Muscle layer of colon (tissue), 2 donors: ENCODE data around the gene ELOB.

Experiments used
- H3K27ac ChIP-seq: one replicate; pipeline ENCODE4 v1.7.0; 2013; ENCODE audit warnings: low read depth, mild to moderate bottlenecking, low read length, moderate library complexity
- H3K27me3 ChIP-seq, 2 donors: one replicate each; pipeline ENCODE4 v1.7.0; 2013; ENCODE audit warnings: low read length in 2 of 2, mild to moderate bottlenecking in 2 of 2; ENCODE audit not compliant: insufficient read depth in 2 of 2, control insufficient read depth in 1 of 2
- H3K36me3 ChIP-seq: one replicate; pipeline ENCODE4 v1.7.0; 2013; ENCODE audit warnings: mild to moderate bottlenecking, low read length; ENCODE audit not compliant: insufficient read depth
- H3K4me1 ChIP-seq: one replicate; pipeline ENCODE4 v1.7.0; 2013; ENCODE audit warnings: mild to moderate bottlenecking, low read length; ENCODE audit not compliant: insufficient read depth
- H3K4me3 ChIP-seq, 2 donors: one replicate each; pipeline ENCODE4 v1.7.0; 2013; ENCODE audit warnings: low read length in 2 of 2, low read depth in 1 of 2, mild to moderate bottlenecking in 1 of 2, moderate library complexity in 1 of 2
- H3K9ac ChIP-seq: one replicate; pipeline ENCODE4 v1.7.0; 2013; ENCODE audit warnings: low read length
- H3K9me3 ChIP-seq: one replicate; pipeline ENCODE4 v1.7.0; 2013; ENCODE audit warnings: mild to moderate bottlenecking, low read length
- donor health status: abdominal sarcoma.
- donor health status: Adenocarcinoma of cecum.

Gene ELOB

DNA sequence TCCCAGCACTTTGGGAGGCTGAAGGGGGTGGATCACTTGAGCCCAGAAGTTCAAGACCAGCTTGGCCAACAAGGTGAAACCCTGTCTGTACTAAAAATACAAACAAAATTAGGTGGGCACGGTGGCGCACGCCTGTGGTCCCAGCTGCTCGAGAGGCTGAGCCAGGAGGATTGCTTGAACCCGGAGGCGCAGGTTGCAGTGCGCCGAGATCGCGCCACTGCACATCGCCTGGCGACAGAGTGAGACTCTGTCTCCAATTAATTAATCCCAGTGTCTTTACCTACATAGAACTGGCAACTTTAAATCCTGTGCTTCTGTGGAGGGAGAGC, 1.5 kb upstream of the ELOB start:
- Histone ChIP-seq H3K9ac (no peak overlapping the region), H3K27me3 (no peaks in the 10 kb centered on the region), H3K4me3 (peak overlapping the region; percentile 79 to 95), H3K36me3 (peaks cover 21% of the 10 kb centered on the region), H3K9me3 (no peaks in the 10 kb centered on the region), H3K27ac (peak overlapping the region; percentile 95), H3K4me1 (peaks cover 25% of the 10 kb centered on the region)

DNA sequence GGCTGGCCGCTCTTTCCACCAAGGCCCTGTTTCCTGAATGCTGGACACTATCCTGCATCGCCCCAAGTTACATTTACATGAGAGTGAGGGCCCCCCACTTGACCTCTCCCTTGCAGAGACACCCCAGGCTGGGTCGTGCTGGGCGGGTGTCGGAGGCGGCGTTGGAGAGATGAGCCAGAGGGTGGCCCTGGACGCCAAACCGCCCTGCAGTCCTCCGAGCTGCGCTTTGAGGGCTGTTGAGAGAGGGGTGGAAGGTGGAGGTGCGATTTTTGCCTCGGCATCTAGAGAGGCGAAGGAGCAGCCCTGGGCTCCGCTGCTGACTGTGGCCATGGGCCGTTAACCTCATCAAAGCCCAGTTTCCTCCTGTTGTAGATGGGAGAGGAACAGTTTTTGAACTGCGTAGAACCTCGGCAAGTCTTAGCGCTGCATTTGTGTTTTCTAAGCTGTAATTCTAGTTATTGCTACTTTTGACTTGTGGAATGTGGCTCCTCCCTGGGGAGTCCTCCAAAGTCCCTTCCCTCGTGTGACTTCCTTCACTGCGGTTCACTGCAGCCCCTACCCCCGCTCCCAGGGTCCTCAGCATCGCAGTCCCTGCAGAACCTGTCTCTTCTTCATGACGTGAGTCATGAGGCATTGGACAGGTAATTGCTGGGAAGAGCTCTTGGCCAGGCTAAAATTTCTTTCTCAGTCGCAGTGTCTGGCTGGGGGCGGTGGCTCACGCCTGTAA, 986 bp upstream of the ELOB start:
- peak overlapping the region; percentile 83 for H3K9ac ChIP-seq
- peak overlapping the region; percentile 79 to 95 for H3K4me3 ChIP-seq
- no peaks in the 10 kb centered on the region for H3K9me3 ChIP-seq
- peaks cover 26% of the 10 kb centered on the region for H3K36me3 ChIP-seq
- peak overlapping the region; percentile 95 for H3K27ac ChIP-seq
- H3K27me3 ChIP-seq, result no peaks in the 10 kb centered on the region
- peaks cover 25% of the 10 kb centered on the region for H3K4me1 ChIP-seq

DNA sequence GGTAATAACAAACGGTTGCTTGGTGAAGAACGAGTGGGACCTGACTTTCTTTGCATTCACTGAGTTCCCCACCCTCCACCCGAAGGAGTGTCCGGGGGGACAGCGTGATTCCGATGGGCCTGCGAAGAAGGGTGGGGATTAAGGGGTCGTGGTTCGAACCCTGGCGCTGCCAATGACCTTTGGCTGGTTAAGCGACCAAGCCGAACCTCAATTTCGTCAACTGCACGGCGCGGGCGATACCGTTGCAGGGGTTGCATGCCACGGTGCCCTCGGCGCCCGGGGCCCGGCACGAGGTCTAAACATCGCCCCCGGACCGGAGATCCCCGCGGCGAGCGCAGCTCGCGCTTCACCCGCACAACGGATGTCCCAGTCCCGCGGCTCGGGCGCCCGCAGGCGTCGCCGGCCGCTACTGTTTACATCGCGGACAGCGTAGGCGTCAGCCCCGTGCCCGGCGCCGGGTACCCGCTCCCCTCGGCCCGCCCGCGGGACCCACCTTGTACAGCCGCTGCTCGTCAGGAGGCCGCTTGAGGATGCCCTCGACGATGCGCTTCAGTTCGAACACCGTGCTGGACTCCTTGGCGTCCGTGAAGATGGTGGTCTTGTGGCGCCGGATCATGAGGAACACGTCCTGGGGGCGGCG, 460 bp downstream of the ELOB start:
- Histone ChIP-seq H3K27ac (peak overlapping the region; percentile 88), H3K36me3 (peaks cover 39% of the 10 kb centered on the region), H3K9ac (peak overlapping the region; percentile 69), H3K4me1 (peaks cover 28% of the 10 kb centered on the region), H3K27me3 (no peaks in the 10 kb centered on the region), H3K4me3 (peak overlapping the region; percentile 66 to 85), H3K9me3 (no peaks in the 10 kb centered on the region)

DNA sequence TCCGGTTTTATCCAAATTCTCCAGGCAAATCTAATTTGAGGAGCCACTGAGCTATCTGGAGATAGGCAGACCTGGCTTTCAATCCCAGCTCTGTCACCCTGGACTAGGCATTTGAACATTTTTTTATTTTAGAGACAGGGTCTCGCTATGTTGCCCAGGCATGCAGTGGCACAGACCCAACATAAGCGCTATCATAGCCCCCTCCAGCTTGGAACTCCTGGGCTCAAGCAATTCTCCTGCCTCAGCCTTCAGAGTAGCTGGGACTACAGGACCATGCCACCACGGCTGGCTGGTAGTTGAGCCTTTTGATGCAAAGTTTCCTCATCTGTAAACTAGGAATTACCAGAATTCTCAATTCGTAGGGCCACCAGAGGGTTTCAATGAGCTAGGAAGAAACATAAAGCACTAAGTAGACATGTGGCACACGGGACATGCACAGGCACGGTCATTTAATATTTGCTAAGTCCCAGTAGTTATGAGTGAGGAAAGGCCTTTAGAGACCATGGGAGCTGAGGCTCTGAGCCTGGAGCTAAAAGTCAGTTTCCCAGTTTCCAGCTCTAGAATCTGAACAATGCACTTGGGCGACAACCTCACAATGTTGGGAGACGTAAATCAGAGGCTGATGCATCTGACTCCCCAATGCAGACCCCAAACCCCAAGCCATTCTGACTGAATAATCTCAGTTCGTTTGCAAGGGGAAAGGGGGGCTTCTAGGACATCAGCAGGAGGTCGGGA, 1.1 kb downstream of the ELOB start:
- H3K27me3 ChIP-seq, result no peaks in the 10 kb centered on the region
- peak overlapping the region; percentile 88 for H3K27ac ChIP-seq
- peak overlapping the region; percentile 66 to 85 for H3K4me3 ChIP-seq
- H3K36me3 ChIP-seq, result peaks cover 46% of the 10 kb centered on the region
- H3K9me3 ChIP-seq, result no peaks in the 10 kb centered on the region
- H3K9ac ChIP-seq, result peak overlapping the region; percentile 69
- peaks cover 32% of the 10 kb centered on the region for H3K4me1 ChIP-seq

DNA sequence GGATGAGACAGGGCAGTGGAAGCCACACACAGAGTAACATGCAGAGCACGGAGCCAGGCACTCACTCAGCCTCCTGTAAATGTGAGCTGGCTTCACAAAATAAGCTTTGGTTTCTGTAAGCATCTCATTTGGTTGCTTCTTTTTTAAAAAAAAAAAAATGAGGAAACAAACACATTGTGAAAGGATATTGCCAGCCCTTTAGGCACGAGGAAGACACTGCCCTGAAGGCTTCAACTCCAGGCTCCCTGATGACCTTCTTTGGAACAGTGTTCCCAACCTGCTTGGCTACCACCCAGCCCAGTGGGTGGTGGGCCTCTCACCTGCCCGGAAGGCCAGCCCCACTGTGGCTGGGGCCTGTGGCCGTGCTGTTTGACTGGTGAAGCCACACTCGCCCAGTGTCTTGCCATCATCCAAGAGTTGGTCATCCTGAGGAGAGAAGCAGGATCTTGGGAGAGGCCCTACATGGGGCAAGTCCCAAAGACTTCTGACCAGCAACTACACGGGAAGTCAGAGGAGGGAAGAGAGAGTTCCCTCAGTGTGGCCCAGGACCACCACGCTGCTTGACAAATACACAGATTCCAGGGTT, 1.9 kb downstream of the ELOB start:
- H3K9ac ChIP-seq, result no peak overlapping the region
- H3K27me3 ChIP-seq, result no peaks in the 10 kb centered on the region
- peaks cover 53% of the 10 kb centered on the region for H3K36me3 ChIP-seq
- peaks cover 32% of the 10 kb centered on the region for H3K4me1 ChIP-seq
- H3K27ac ChIP-seq, result no peak overlapping the region
- H3K9me3 ChIP-seq, result no peaks in the 10 kb centered on the region
- H3K4me3 ChIP-seq, result peak overlapping the region in 1 of 2 donors; percentile 85

DNA sequence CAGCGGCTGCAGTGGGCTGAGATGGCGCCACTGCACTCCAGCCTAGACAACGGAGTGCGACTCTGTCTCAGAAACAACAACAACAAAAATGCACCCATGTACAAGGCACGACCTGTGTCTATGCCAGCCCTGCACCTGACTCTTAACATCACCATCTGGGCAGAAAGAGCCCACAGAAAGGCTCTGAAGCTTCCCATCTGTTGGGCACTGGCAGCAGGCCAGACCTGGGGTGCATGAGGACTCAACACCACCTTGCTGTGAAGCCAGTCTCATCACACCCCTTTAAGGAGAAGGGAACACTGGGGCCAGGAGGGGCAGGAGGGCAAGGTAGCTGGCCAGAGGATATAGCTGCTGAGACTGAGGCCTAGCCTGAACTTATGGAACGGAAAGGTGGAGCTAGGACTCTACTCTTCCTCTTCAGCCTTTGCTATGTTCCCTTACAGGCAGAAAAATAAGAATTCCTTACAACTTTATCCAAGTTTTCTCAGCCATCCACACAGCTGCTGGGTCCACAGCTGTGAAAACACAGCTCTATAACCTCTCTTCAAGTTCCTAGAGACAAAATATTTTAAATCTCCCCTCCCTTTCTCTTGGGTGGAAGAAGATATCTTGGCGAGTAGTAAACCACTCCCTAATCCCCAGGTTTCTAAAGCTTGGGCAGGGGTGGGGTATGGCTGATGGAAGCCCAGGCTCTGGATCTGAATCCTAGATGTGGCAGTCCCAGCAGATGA, 2.8 kb downstream of the ELOB start:
- H3K9ac ChIP-seq, result no peak overlapping the region
- no peak overlapping the region for H3K27ac ChIP-seq
- H3K36me3 ChIP-seq, result peaks cover 62% of the 10 kb centered on the region
- no peaks in the 10 kb centered on the region for H3K9me3 ChIP-seq
- H3K4me3 ChIP-seq, result no peak overlapping the region
- no peaks in the 10 kb centered on the region for H3K27me3 ChIP-seq
- peaks cover 32% of the 10 kb centered on the region for H3K4me1 ChIP-seq

DNA sequence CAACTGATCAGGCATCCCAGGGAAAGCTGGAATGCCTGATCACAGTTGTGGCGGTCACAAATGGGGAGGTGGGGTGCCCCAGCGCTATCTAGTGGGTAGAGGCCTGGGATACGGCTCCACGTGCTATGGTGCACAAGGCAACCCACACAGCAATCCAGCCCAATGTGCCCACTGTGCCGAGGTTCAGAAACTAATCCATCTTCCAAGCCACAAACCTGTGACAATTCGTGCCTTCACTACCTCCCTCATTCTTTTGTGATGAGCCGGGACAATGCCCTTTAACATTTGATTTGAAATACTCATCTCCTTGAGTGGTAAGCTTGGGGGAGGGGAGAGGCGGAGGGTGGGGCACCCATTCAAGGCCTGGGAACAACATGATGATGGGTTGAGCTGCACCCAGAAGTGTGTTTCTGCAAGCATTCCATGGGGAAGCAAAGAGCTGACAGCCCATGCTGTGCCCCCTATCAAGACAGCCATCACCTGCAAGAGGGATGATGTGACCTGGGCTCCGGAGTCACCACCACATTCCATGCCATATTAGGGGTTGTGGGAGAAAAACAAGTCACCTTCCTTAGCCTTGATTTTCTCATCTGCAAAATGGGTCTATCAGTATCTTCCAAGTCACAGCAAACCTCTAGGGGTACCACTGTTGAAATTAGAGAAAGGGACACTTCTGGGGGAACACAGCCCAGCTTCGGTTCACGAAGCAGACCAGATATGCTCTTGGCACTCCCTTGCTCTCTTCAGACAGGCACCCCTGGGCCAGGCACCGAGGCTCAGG, 3.7 kb downstream of the ELOB start:
- peaks cover 71% of the 10 kb centered on the region for H3K36me3 ChIP-seq

DNA sequence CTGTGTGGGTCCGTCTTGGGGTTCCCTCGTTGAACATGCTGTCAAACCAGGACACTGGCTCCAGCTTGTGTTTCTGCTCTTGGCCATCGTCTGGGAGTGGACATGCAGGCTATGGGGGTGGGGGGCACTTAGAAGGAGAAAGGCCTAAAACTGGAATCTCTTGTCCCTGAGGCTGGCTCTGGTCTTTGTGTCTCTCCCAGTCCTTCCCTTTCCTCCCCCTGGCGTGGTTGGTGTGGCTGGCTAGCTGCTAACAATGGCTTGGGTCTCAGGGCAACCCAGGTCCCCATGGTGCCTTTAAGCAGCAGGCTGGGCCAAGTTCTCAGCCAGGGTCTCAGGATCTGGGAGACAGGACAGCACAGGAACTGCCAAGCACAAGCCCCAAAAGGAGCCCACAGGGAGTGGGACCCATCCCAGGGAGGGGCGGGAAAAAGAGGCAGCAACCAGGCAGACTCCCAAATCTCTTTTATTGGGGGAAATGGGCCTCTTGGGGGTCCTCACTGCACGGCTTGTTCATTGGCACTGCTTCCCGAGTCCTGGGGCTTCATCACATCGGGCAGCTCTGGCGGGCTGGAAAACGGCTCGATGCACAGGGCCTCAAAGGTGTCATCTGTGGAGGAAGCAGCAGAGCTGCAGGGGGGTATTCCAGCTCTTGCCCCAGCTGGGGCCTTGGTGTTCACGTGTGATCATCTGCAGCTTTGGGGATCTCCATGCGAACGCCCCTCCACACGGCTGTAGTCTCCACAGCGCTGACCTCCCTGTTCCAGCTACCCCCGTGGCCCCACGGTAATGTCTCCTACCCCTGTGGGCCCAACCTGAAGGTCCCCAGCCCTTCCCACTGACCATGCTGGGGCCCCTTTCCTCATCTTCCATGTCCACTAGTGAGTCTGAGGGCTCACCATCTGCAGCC, 5.3 kb downstream of the ELOB start:
- Histone ChIP-seq H3K4me1 (peaks cover 22% of the 10 kb centered on the region), H3K36me3 (peaks cover 88% of the 10 kb centered on the region), H3K27me3 (no peaks in the 10 kb centered on the region), H3K9me3 (no peaks in the 10 kb centered on the region), H3K4me3 (no peak overlapping the region), H3K27ac (no peak overlapping the region), H3K9ac (no peak overlapping the region)

More for the DNA sequence above, 3.7 kb downstream of the ELOB start:
- peaks cover 25% of the 10 kb centered on the region for H3K4me1 ChIP-seq
- no peak overlapping the region for H3K9ac ChIP-seq
- H3K27ac ChIP-seq, result no peak overlapping the region
- no peaks in the 10 kb centered on the region for H3K27me3 ChIP-seq
- H3K4me3 ChIP-seq, result no peak overlapping the region
- H3K9me3 ChIP-seq, result no peaks in the 10 kb centered on the region

DNA sequence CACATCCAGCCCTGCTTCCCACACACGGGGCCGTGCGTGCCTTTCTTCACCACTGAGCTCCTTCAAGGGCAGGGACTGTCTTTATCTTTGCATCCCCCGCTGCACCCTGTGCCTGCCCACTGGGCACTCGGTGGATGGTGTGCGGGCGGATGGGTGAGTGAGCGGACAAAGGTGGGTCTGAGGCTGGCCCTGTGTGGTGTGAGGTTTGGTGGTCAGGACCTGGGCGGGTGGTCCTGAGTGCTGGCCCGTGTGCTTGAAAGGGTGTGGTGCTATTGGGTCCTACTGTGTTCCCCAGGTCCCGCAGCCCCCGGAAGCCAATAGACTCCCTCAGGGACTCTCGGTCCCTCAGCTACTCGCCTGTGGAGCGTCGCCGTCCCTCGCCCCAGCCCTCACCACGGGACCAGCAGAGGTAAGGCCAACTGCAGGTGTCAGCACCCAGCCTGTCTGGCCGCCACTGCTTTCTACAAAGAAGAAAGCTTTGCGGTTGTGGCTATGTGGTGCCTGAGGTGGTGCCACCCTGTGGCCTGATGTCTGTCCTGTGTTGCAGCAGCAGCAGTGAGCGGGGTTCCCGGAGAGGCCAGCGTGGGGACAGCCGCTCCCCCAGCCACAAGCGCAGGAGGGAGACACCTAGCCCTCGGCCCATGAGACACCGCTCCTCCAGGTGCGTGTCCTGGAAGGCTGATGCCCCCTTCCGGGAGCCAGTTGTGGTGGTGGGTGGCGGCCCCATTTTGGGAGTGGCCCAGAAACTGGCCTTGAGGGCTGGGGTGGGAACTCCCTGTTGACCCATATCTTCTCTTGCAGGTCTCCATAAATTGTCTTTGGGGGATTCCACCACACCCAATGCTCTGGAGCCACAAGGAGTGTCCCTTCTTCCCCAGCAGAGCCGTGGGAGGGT, 6.8 kb downstream of the ELOB start:
- Histone ChIP-seq H3K36me3 (peaks cover 98% of the 10 kb centered on the region), H3K27me3 (no peaks in the 10 kb centered on the region), H3K9me3 (no peaks in the 10 kb centered on the region), H3K4me1 (peaks cover 12% of the 10 kb centered on the region), H3K27ac (no peak overlapping the region), H3K9ac (no peak overlapping the region), H3K4me3 (no peak overlapping the region)
